CD14-positive monocyte (primary cell): ENCODE measurements around the gene CNOT2. TPM values are rescaled to one million over a fixed set of nuclear protein-coding genes. Genes with fewer than 3 reads are reported as not detected.

Source experiments
- DNase-seq, 3 donors: peaks; one replicate each; pipeline ENCODE4 v3.0.0-alpha.2; 2011 to 2022
- H2AFZ ChIP-seq: 2 replicates; pipeline ENCODE4 v1.6.0; 2012; ENCODE audit warnings: mild to moderate bottlenecking, low read depth, low read length, inconsistent platforms; ENCODE audit not compliant: insufficient read depth, poor library complexity, severe bottlenecking
- H3K27ac ChIP-seq, 2 donors: 1 replicate in 1 of 2; 2 replicates in 1 of 2; pipeline ENCODE4 v1.5.1; 2012 to 2013; ENCODE audit warnings: low read length in 2 of 2, control low read depth in 1 of 2, inconsistent platforms in 1 of 2, low read depth in 1 of 2, mild to moderate bottlenecking in 1 of 2
- H3K27me3 ChIP-seq, 2 donors: one replicate each; pipeline versions ENCODE4 v1.6.0 to v1.6.1; 2011 to 2013; ENCODE audit warnings: low read length in 2 of 2; ENCODE audit not compliant: control insufficient read depth in 2 of 2, insufficient read depth in 2 of 2
- H3K36me3 ChIP-seq, 2 donors: replicated peaks in 1 of 2; 1 replicate in 1 of 2; 2 replicates in 1 of 2; pipeline versions ENCODE4 v1.5.1 to v1.6.1; 2012 to 2013; ENCODE audit warnings: low read length in 2 of 2, control low read depth in 1 of 2, inconsistent platforms in 1 of 2, mild to moderate bottlenecking in 1 of 2; ENCODE audit not compliant: insufficient read depth in 2 of 2, control insufficient read depth in 1 of 2
- H3K4me1 ChIP-seq, 2 donors: 1 replicate in 1 of 2; 2 replicates in 1 of 2; pipeline versions ENCODE4 v1.5.1 to v1.6.1; 2012 to 2013; ENCODE audit warnings: low read length in 2 of 2, control low read depth in 1 of 2, inconsistent platforms in 1 of 2, mild to moderate bottlenecking in 1 of 2, moderate library complexity in 1 of 2; ENCODE audit not compliant: insufficient read depth in 2 of 2, control insufficient read depth in 1 of 2
- H3K4me2 ChIP-seq: replicated peaks from 2 replicates; pipeline ENCODE3; 2012; ENCODE audit warnings: low read length, moderate library complexity, mild to moderate bottlenecking; ENCODE audit not compliant: poor library complexity, severe bottlenecking; ENCODE audit errors: extremely low read depth
- H3K4me3 ChIP-seq, 3 experiments: fragments of 200-600 bp in 1 of 3; sonication (generic) in 1 of 3; replicated peaks in 1 of 3; 1 replicate in 2 of 3; 2 replicates in 1 of 3; pipeline ENCODE4 v1.5.1; 2011 to 2013; ENCODE audit warnings: low read length in 3 of 3, mild to moderate bottlenecking in 3 of 3, control low read depth in 2 of 3, low read depth in 2 of 3, inconsistent platforms in 1 of 3, moderate library complexity in 1 of 3
- H3K79me2 ChIP-seq: 2 replicates; pipeline ENCODE4 v1.6.0; 2012; ENCODE audit warnings: mild to moderate bottlenecking, control low read depth, inconsistent platforms, low read length, moderate library complexity; ENCODE audit not compliant: insufficient read depth
- H3K9ac ChIP-seq: 2 replicates; pipeline ENCODE4 v1.6.0; 2017; ENCODE audit warnings: low read length, mild to moderate bottlenecking; ENCODE audit not compliant: insufficient read depth, poor library complexity, severe bottlenecking
- H3K9me3 ChIP-seq, 2 donors: replicated peaks in 1 of 2; 1 replicate in 1 of 2; 2 replicates in 1 of 2; pipeline versions ENCODE4 v1.5.1 to v1.6.1; 2012 to 2013; ENCODE audit warnings: low read length in 2 of 2, control low read depth in 1 of 2; ENCODE audit not compliant: control insufficient read depth in 1 of 2, insufficient read depth in 1 of 2
- H4K20me1 ChIP-seq: 2 replicates; pipeline ENCODE4 v1.6.0; 2012; ENCODE audit warnings: mild to moderate bottlenecking, low read length, control low read depth, moderate library complexity; ENCODE audit not compliant: insufficient read depth
- H3K27ac Mint-ChIP-seq, 7 donors: one replicate each; pipeline ENCODE4 v1.8.0; 2020; ENCODE audit warnings: mild to moderate bottlenecking in 7 of 7, mixed read lengths in 7 of 7, moderate library complexity in 6 of 7, inconsistent platforms in 2 of 7
- H3K27me3 Mint-ChIP-seq, 3 donors: one replicate each; pipeline ENCODE4 v1.8.0; 2021 to 2022; ENCODE audit warnings: low read depth in 3 of 3, mild to moderate bottlenecking in 3 of 3, mixed read lengths in 3 of 3, moderate library complexity in 3 of 3, inconsistent platforms in 1 of 3
- H3K36me3 Mint-ChIP-seq, 2 donors: one replicate each; pipeline ENCODE4 v1.8.0; 2020; ENCODE audit warnings: mixed read lengths in 2 of 2, inconsistent platforms in 1 of 2, mild to moderate bottlenecking in 1 of 2
- H3K4me1 Mint-ChIP-seq: one replicate; pipeline ENCODE4 v1.8.0; 2020; ENCODE audit warnings: mild to moderate bottlenecking, mixed read lengths
- H3K4me3 Mint-ChIP-seq, 2 donors: one replicate each; pipeline ENCODE4 v1.8.0; 2020; ENCODE audit warnings: mild to moderate bottlenecking in 2 of 2, mixed read lengths in 2 of 2, moderate library complexity in 1 of 2
- H3K9me3 Mint-ChIP-seq, 7 donors: one replicate each; pipeline ENCODE4 v1.8.0; 2020 to 2022; ENCODE audit warnings: mixed read lengths in 7 of 7, mild to moderate bottlenecking in 6 of 7, moderate library complexity in 6 of 7, inconsistent platforms in 2 of 7
- WGBS: methylation state at CpG from one replicate; pipeline ENCODE4 v1.1.5; 2013; ENCODE audit warnings: missing lambda C conversion rate; ENCODE audit not compliant: insufficient coverage; 5-methylcytosine and 5-hydroxymethylcytosine counted together
- intact Hi-C, 2 donors: fragments of 100-400 bp; cut with micrococcal nuclease; formaldehyde crosslinking; loops; one replicate each; pipeline versions ENCODE4 v1.15.0 to v1.15.1; 2023
- polyA plus RNA-seq, 3 donors: library from polyadenylated mRNA; depleted of rRNA in 1 of 3; unstranded in 2 of 3; stranded (reverse) in 1 of 3; fragments of 300-500 nt in 2 of 3; fragments of >200 nt in 1 of 3; fragmentation: Illumina TruSeq in 2 of 3; gene quantifications; 1 replicate in 2 of 3; 2 replicates in 1 of 3; pipeline ENCODE4 v1.2.3, GENCODE V29; 2012 to 2021
- TF ChIP-seq, protein P1 (sequence below): fragments of 200-600 bp; IDR thresholded peaks from one replicate; pipeline ENCODE4 v1.8.0; 2022; ENCODE audit warnings: antibody characterized with exemption, mild to moderate bottlenecking

CNOT2 gene
- polyA plus RNA-seq, 3 donors, result 49.8 to 77.2 (median 72.7) TPM

DNA sequence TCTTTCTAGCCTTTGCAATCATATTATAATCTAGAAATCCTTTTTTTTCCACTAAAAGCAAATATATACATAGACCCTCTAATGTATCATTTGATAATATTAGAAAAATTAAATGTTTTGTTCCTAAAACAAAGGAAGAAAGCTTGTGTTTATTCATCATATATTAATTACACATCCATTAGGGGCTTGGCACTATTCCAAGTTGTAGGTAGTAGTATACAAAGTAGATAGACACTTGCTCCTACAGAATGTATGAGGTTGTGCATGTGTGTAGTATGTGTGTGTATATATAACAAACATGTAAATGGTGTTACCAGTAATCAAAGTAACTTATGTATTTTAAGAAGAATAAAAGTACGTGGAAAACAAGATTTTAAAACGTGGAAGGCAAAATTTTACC is 107.8 kb downstream of the CNOT2 start:
- no peak overlapping the region for H2AFZ ChIP-seq
- no peak overlapping the region for H3K27ac ChIP-seq
- Mint-ChIP-seq H3K27ac (no peak overlapping the region), H3K27me3 (no peaks in the 10 kb centered on the region), H3K9me3 (peaks cover 0 to 1% (median 0%) of the 10 kb centered on the region in 7 donors), H3K36me3 (peaks cover 25 to 28% of the 10 kb centered on the region in 2 donors), H3K4me1 (peaks cover 27% of the 10 kb centered on the region), H3K4me3 (no peak overlapping the region)
- no peaks in the 10 kb centered on the region for H4K20me1 ChIP-seq
- no peaks in the 10 kb centered on the region for H3K9me3 ChIP-seq
- H3K27me3 ChIP-seq, result no peaks in the 10 kb centered on the region
- intact Hi-C loops, result no loop called here
- WGBS, result no CpG with 5 or more reads among the region's 2 CpGs
- H3K4me2 ChIP-seq, result no peak overlapping the region
- TF ChIP-seq, protein P1, sequence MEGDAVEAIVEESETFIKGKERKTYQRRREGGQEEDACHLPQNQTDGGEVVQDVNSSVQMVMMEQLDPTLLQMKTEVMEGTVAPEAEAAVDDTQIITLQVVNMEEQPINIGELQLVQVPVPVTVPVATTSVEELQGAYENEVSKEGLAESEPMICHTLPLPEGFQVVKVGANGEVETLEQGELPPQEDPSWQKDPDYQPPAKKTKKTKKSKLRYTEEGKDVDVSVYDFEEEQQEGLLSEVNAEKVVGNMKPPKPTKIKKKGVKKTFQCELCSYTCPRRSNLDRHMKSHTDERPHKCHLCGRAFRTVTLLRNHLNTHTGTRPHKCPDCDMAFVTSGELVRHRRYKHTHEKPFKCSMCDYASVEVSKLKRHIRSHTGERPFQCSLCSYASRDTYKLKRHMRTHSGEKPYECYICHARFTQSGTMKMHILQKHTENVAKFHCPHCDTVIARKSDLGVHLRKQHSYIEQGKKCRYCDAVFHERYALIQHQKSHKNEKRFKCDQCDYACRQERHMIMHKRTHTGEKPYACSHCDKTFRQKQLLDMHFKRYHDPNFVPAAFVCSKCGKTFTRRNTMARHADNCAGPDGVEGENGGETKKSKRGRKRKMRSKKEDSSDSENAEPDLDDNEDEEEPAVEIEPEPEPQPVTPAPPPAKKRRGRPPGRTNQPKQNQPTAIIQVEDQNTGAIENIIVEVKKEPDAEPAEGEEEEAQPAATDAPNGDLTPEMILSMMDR, result no peak
- DNase-seq, result no peak
- H3K4me1 ChIP-seq, result peaks cover 26 to 33% of the 10 kb centered on the region in 2 donors
- no peak overlapping the region for H3K9ac ChIP-seq
- H3K79me2 ChIP-seq, result no peaks in the 10 kb centered on the region
- peaks cover 12 to 24% of the 10 kb centered on the region in 2 donors for H3K36me3 ChIP-seq
- no peak overlapping the region for H3K4me3 ChIP-seq

DNA sequence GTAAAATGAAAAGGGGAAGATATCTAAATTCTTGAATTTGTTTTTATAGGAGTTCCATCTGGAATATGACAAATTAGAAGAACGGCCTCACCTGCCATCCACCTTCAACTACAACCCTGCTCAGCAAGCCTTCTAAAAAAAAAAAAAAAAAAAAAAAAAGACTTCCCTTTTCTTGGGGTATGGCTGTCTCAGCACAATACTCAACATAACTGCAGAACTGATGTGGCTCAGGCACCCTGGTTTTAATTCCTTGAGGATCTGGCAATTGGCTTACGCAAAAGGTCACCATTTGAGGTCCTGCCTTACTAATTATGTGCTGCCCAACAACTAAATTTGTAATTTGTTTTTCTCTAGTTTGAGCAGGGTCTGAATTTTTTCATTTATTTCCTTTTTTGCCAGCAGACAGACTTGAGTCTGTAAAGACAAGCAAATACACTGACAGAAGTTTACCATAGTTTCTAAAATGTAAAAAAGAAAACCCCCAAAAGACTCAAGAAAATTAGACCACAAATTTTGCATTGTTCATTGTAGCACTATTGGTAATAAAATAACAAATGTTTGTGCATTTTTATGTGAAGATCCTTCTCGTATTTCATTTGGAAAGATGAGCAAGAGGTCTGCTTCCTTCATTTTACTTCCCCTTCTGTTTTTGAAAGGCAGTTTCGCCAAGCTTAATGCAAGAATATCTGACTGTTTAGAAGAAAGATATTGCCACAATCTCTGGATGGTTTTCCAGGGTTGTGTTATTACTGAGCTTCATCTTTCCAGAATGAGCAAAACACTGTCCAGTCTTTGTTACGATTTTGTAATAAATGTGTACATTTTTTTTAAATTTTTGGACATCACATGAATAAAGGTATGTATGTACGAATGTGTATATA is 110.8 kb downstream of the CNOT2 start:
- Mint-ChIP-seq H3K4me1 (peaks cover 32% of the 10 kb centered on the region), H3K4me3 (peak overlapping the region; percentile 20 to 67), H3K27ac (peak overlapping the region; percentile 82 to 94 (median 89)), H3K9me3 (no peaks in the 10 kb centered on the region), H3K27me3 (no peaks in the 10 kb centered on the region), H3K36me3 (peaks cover 7 to 11% of the 10 kb centered on the region in 2 donors)
- no CpG with 5 or more reads among the region's 6 CpGs for WGBS
- DNase-seq, result peak; percentile 60 to 69 (median 63)
- Histone ChIP-seq H3K4me2 (peak overlapping the region; percentile 58), H4K20me1 (no peaks in the 10 kb centered on the region), H3K4me3 (peak overlapping the region in 2 of 3 experiments; percentile 16 to 67), H3K4me1 (peaks cover 26 to 34% of the 10 kb centered on the region in 2 donors), H3K9ac (no peak overlapping the region), H3K27me3 (no peaks in the 10 kb centered on the region), H2AFZ (no peak overlapping the region), H3K27ac (peak overlapping the region; percentile 63 to 70), H3K9me3 (no peaks in the 10 kb centered on the region), H3K79me2 (no peaks in the 10 kb centered on the region), H3K36me3 (no peaks in the 10 kb centered on the region)
- TF ChIP-seq, protein P1, result no peak
- intact Hi-C loops, result no loop called here
